Chondrocyte (in vitro differentiated cells): Measurements from ENCODE around the gene STK10. TPM values are rescaled to one million over a fixed set of nuclear protein-coding genes. Genes with fewer than 3 reads are reported as not detected.
A peak's percentile ranks its signal among the peaks of the same experiment; 100 is the strongest.

Source experiments
- DNase-seq: peaks from one replicate; pipeline ENCODE4 v3.0.0; 2021; ENCODE audit warnings: mixed read lengths, low spot score
- H3K27ac Mint-ChIP-seq: one replicate; pipeline ENCODE4 v1.8.0; 2021; ENCODE audit warnings: mild to moderate bottlenecking, moderate library complexity, mixed read lengths; ENCODE audit not compliant: unreplicated experiment
- H3K27me3 Mint-ChIP-seq: 2 replicates; pipeline ENCODE4 v1.8.0; 2021; ENCODE audit warnings: low read depth, mixed read lengths
- H3K36me3 Mint-ChIP-seq: 2 replicates; pipeline ENCODE4 v1.8.0; 2021; ENCODE audit warnings: low read depth, mixed read lengths
- H3K4me1 Mint-ChIP-seq: 2 replicates; pipeline ENCODE4 v1.8.0; 2021; ENCODE audit warnings: low read depth, mild to moderate bottlenecking, mixed read lengths
- H3K4me3 Mint-ChIP-seq: one replicate; pipeline ENCODE4 v1.8.0; 2021; ENCODE audit warnings: mild to moderate bottlenecking, moderate library complexity, mixed read lengths; ENCODE audit not compliant: unreplicated experiment
- H3K9me3 Mint-ChIP-seq: 2 replicates; pipeline ENCODE4 v1.8.0; 2021; ENCODE audit warnings: low read depth, mixed read lengths
- total RNA-seq: library from RNA; stranded (reverse); gene quantifications from 3 replicates; pipeline ENCODE4 v1.2.1, GENCODE V29; 2021
- TF ChIP-seq, protein P1 (sequence below): fragments of 200-600 bp; sonication (generic); IDR thresholded peaks from 2 replicates; pipeline ENCODE4 v1.5.0; 2021; ENCODE audit warnings: antibody characterized with exemption, mild to moderate bottlenecking, moderate library complexity

The STK10 gene
- total RNA-seq, 1 donor from 2014 or later: 45.9 TPM

- no peak overlapping the region for H3K27ac Mint-ChIP-seq
- H3K4me3 Mint-ChIP-seq: no peak overlapping the region
- TF ChIP-seq, protein P1, sequence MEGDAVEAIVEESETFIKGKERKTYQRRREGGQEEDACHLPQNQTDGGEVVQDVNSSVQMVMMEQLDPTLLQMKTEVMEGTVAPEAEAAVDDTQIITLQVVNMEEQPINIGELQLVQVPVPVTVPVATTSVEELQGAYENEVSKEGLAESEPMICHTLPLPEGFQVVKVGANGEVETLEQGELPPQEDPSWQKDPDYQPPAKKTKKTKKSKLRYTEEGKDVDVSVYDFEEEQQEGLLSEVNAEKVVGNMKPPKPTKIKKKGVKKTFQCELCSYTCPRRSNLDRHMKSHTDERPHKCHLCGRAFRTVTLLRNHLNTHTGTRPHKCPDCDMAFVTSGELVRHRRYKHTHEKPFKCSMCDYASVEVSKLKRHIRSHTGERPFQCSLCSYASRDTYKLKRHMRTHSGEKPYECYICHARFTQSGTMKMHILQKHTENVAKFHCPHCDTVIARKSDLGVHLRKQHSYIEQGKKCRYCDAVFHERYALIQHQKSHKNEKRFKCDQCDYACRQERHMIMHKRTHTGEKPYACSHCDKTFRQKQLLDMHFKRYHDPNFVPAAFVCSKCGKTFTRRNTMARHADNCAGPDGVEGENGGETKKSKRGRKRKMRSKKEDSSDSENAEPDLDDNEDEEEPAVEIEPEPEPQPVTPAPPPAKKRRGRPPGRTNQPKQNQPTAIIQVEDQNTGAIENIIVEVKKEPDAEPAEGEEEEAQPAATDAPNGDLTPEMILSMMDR: no peak
- H3K36me3 Mint-ChIP-seq: peaks cover 26% of the 10 kb centered on the region
- peaks cover 15% of the 10 kb centered on the region for H3K4me1 Mint-ChIP-seq
- no peaks in the 10 kb centered on the region for H3K9me3 Mint-ChIP-seq
- no peak for DNase-seq
- no peaks in the 10 kb centered on the region for H3K27me3 Mint-ChIP-seq
Observed at GRCh38 chr5:172055996-172056395, 132.0 kb downstream of the STK10 start.

DNA sequence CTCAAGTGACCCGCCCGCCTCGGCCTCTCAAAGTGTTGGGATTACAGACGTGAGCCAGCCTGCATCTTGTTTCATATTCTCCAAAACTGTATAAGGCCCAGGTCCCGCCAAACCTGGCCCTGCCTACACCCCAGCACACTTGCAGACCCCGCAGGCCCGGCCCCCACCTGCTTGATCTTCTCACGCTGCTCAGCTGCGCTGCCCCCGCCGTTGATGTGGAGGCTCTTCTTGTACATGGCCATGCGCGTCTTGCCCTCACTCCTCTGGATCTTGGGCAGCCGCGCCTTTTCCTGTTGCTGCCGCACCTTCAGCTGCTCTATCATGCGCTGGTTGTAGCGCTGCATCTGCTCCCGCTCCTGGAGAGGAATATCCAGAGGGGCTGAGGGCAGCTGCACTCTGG lies 132.6 kb downstream of the STK10 start:
- Mint-ChIP-seq H3K9me3 (no peaks in the 10 kb centered on the region), H3K36me3 (peaks cover 22% of the 10 kb centered on the region), H3K4me3 (no peak overlapping the region), H3K4me1 (peaks cover 15% of the 10 kb centered on the region), H3K27me3 (no peaks in the 10 kb centered on the region), H3K27ac (peak overlapping the region; percentile 45)
- TF ChIP-seq, protein P1: no peak
- no peak for DNase-seq

GRCh38 chr5:172054611-172055153 lies 133.3 kb downstream of the STK10 start:
- Mint-ChIP-seq H3K27ac (no peak overlapping the region), H3K27me3 (no peaks in the 10 kb centered on the region), H3K36me3 (peaks cover 18% of the 10 kb centered on the region), H3K9me3 (no peaks in the 10 kb centered on the region), H3K4me1 (peaks cover 15% of the 10 kb centered on the region), H3K4me3 (no peak overlapping the region)
- TF ChIP-seq, protein P1: no peak
- no peak for DNase-seq

DNA sequence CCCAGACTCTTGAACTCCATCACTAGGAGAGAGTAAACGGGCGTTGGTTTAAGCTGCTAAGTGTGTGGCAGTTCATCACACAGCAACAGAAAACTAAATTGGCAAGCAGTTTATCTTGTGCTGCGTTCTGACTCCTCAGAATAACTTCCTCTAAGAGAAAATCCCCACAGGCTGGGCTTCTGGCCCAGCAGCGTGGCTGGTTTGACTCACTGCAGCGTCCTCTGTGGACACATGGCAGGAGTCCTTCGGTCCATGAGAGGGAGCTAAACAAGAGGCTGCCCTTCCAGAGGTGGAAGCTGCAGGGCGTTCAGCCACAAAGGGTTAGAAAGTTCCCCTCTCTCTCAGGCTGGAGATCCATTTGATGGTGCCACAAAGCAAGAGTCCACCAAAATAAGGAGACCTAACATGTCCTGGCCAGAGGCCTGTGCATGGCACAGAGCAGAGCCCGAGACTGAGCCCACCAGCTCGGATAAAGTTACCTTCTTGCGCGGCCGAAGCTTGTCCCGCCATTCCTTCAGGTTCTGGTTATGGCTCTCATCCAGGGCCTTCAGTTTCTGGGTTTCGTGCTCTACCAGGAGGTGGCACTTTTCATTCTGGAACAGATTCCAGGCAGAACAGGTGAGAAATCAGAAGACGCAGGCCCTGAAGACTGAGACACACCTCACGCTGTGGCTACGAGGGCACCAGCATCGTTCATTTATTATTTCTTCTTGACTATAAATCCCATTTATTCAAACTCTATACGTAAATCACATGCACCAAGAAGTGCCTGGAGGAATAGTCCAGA lies 135.4 kb downstream of the STK10 start:
- Mint-ChIP-seq H3K27ac (no peak overlapping the region), H3K36me3 (peaks cover 25% of the 10 kb centered on the region), H3K27me3 (no peaks in the 10 kb centered on the region), H3K4me3 (no peak overlapping the region), H3K4me1 (peaks cover 15% of the 10 kb centered on the region), H3K9me3 (no peaks in the 10 kb centered on the region)
- TF ChIP-seq, protein P1: peak; percentile 55
- DNase-seq: no peak

- Mint-ChIP-seq H3K4me1 (peaks cover 18% of the 10 kb centered on the region), H3K36me3 (peaks cover 20% of the 10 kb centered on the region), H3K4me3 (no peak overlapping the region), H3K27me3 (no peaks in the 10 kb centered on the region), H3K27ac (peak overlapping the region; percentile 37), H3K9me3 (no peaks in the 10 kb centered on the region)
- DNase-seq: no peak
- TF ChIP-seq, protein P1: no peak
Observed at GRCh38 chr5:172051643-172052339, 136.2 kb downstream of the STK10 start.
